HepG2 (cell line): ENCODE measurements around the gene IL32. TPM values are rescaled to one million over a fixed set of nuclear protein-coding genes. Genes with fewer than 3 reads are reported as not detected.

ENCODE experiments used
- HNRNPLL ChIP-seq: fragments of 200-400 bp; formaldehyde crosslinking; IDR thresholded peaks from 2 replicates; pipeline ENCODE4 v1.6.1; 2017; ENCODE audit warnings: mild to moderate bottlenecking, low read depth, low read length; ENCODE audit not compliant: poor library complexity, severe bottlenecking
- IRF1 ChIP-seq: sonication (generic); formaldehyde crosslinking; IDR thresholded peaks from 2 replicates; pipeline ENCODE4 v1.4.0; 2020; ENCODE audit warnings: low read depth, mild to moderate bottlenecking, missing genetic modification reagents
- KDM4B ChIP-seq: sonication (generic); formaldehyde crosslinking; IDR thresholded peaks from 2 replicates; pipeline ENCODE4 v1.4.0; 2020; ENCODE audit warnings: missing genetic modification reagents
- KLF11 ChIP-seq: IDR thresholded peaks from 2 replicates; pipeline ENCODE4 v1.6.1; 2016; ENCODE audit warnings: missing compliant biosample characterization
- PAWR ChIP-seq: sonication (generic); formaldehyde crosslinking; IDR thresholded peaks from 2 replicates; pipeline ENCODE4 v1.4.0; 2020; ENCODE audit warnings: missing genetic modification reagents, mild to moderate bottlenecking, borderline replicate concordance
- PCBP1 ChIP-seq: fragments of 200-400 bp; formaldehyde crosslinking; IDR thresholded peaks from 2 replicates; pipeline ENCODE4 v1.6.1; 2017; ENCODE audit warnings: mild to moderate bottlenecking, low read depth, low read length, borderline replicate concordance
- REXO4 ChIP-seq: sonication (generic); formaldehyde crosslinking; IDR thresholded peaks from 2 replicates; pipeline ENCODE4 v1.8.0; 2022; ENCODE audit warnings: missing genetic modification reagents, mild to moderate bottlenecking, borderline replicate concordance
- SAP130 ChIP-seq: IDR thresholded peaks from 2 replicates; pipeline ENCODE4 v1.6.1; 2016; ENCODE audit warnings: low read depth
- SETDB1 ChIP-seq: sonication (generic); formaldehyde crosslinking; IDR thresholded peaks from 2 replicates; pipeline ENCODE4 v1.5.1; 2020; ENCODE audit warnings: missing genetic modification reagents, mild to moderate bottlenecking, borderline replicate concordance
- SOX6 ChIP-seq, 2 experiments: fragments of 450-650 bp in 1 of 2; sonication (generic) in 1 of 2; formaldehyde crosslinking in 1 of 2; IDR thresholded peaks; 2 replicates each; pipeline versions ENCODE4 v1.4.0 to v1.6.1; 2017 to 2020; ENCODE audit warnings: antibody characterized with exemption in 1 of 2, mild to moderate bottlenecking in 1 of 2, missing genetic modification reagents in 1 of 2
- XRCC5 ChIP-seq: fragments of 200-400 bp; formaldehyde crosslinking; optimal IDR thresholded peaks from 2 replicates; pipeline ENCODE3; 2017; ENCODE audit warnings: mild to moderate bottlenecking, low read length
- YEATS4 ChIP-seq: sonication (generic); formaldehyde crosslinking; IDR thresholded peaks from 2 replicates; pipeline ENCODE4 v1.4.0; 2020; ENCODE audit warnings: missing genetic modification reagents, borderline replicate concordance
- ZMYM2 ChIP-seq: sonication (generic); formaldehyde crosslinking; IDR thresholded peaks from 2 replicates; pipeline ENCODE4 v1.8.0; 2022; ENCODE audit warnings: mild to moderate bottlenecking, missing genetic modification reagents
- ZNF329 ChIP-seq: sonication (generic); formaldehyde crosslinking; IDR thresholded peaks from 2 replicates; pipeline ENCODE4 v1.9.0; 2021; ENCODE audit warnings: low read depth, mild to moderate bottlenecking, missing genetic modification reagents
- ZNF652 ChIP-seq: IDR thresholded peaks from 2 replicates; pipeline ENCODE4 v1.6.1; 2016; ENCODE audit warnings: low read depth, borderline replicate concordance
- ZNF776 ChIP-seq: sonication (generic); formaldehyde crosslinking; IDR thresholded peaks from 2 replicates; pipeline ENCODE4 v1.4.0; 2020; ENCODE audit warnings: mild to moderate bottlenecking, missing genetic modification reagents
- ZSCAN30 ChIP-seq: sonication (generic); formaldehyde crosslinking; IDR thresholded peaks from 2 replicates; pipeline ENCODE4 v1.5.0; 2020; ENCODE audit warnings: mild to moderate bottlenecking, missing genetic modification reagents
- ZSCAN5A ChIP-seq: sonication (generic); formaldehyde crosslinking; IDR thresholded peaks from 2 replicates; pipeline ENCODE4 v1.8.0; 2022; ENCODE audit warnings: mild to moderate bottlenecking, missing genetic modification reagents, borderline replicate concordance
- polyA plus RNA-seq, 8 experiments: library from polyadenylated mRNA; depleted of rRNA in 3 of 8; stranded (reverse) in 7 of 8; unstranded in 1 of 8; fragments of >200 nt; fragmentation: Illumina TruSeq in 4 of 8; extraction: Trizol in 4 of 8; gene quantifications; 2 replicates each; pipeline versions ENCODE4 v1.2.1 to v1.2.3, GENCODE V29; 2011 to 2016; ENCODE audit warnings: low read depth in 4 of 8, missing spikeins in 1 of 8, mixed read lengths in 1 of 8; ENCODE audit not compliant: insufficient read depth in 1 of 8
- total RNA-seq, 5 experiments: library from RNA; depleted of rRNA; stranded (reverse); fragments of >200 nt; fragmentation: Illumina TruSeq; extraction: Trizol; gene quantifications; 2 replicates each; pipeline ENCODE4 v1.2.3, GENCODE V29; 2016; ENCODE audit warnings: low read depth in 1 of 5
- TF ChIP-seq, protein P1 (sequence below): sonication (generic); formaldehyde crosslinking; IDR thresholded peaks from 2 replicates; pipeline ENCODE4 v1.4.0; 2020; ENCODE audit warnings: missing genetic modification reagents
- TF ChIP-seq, protein P2 (sequence below): sonication (generic); formaldehyde crosslinking; IDR thresholded peaks from 2 replicates; pipeline ENCODE4 v1.5.1; 2020; ENCODE audit warnings: missing genetic modification reagents, mild to moderate bottlenecking, borderline replicate concordance
- TF ChIP-seq, protein P3 (sequence below): sonication (generic); formaldehyde crosslinking; IDR thresholded peaks from 2 replicates; pipeline ENCODE4 v1.5.0; 2020; ENCODE audit warnings: mild to moderate bottlenecking, missing genetic modification reagents, moderate library complexity

IL32 gene
- total and polyA plus RNA-seq, 2 of the 13 experiments (the other 11 are each of a cell fraction or from before 2014, with no cell fraction given) = 115 to 165 TPM

DNA sequence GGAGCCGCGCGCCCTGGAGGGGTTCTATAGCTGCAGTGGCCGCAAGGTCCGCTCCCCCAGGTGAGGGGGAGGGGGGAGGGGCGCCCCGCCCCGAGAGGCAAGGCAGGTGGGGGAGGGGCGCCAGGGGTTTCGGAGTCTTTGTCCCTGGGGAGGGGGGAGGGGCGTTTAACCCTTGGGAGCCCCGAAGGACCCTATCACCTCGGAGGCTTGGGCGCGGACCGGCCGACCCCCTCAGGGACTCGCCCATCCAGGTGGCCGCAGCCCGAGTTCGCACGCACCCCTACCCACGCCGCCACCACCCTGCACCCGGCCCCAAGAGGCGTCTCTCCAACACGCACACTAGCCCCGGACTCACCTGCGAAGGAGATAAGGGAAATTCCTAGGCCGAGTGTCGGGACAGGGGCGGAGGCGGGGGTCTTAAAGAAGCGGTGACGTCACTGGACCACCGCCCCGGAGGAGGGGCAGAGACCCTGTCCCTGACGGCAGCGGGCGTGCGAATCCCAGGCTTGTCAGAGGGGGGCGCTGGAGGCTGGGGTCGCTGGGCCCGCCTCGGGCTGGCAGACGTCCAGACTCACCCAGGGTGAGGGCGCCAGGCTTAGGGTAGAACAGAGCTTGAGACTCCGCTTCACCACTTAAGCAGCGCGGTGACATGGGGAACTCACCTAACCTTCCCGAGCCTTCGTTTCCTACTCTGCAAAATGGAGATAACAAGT, 47.5 kb upstream of the IL32 start, which contains the start of gene CLDN6 (continued):
- no peak for TF ChIP-seq REXO4 (CRISPR knock-in tag)
- TF ChIP-seq PCBP1 = no peak
- TF ChIP-seq ZNF329 (CRISPR knock-in tag) = no peak
- TF ChIP-seq ZMYM2 = no peak
- peak; percentile 80 for TF ChIP-seq XRCC5
- no peak for TF ChIP-seq KLF11
- no peak for TF ChIP-seq SOX6 (IDR thresholded peaks at IDR 0.05)
- peak; percentile 3; the same call in 1 of the 2 replicates for TF ChIP-seq SOX6 (CRISPR knock-in tag; IDR thresholded peaks at IDR 0.05)
- TF ChIP-seq, protein P1, sequence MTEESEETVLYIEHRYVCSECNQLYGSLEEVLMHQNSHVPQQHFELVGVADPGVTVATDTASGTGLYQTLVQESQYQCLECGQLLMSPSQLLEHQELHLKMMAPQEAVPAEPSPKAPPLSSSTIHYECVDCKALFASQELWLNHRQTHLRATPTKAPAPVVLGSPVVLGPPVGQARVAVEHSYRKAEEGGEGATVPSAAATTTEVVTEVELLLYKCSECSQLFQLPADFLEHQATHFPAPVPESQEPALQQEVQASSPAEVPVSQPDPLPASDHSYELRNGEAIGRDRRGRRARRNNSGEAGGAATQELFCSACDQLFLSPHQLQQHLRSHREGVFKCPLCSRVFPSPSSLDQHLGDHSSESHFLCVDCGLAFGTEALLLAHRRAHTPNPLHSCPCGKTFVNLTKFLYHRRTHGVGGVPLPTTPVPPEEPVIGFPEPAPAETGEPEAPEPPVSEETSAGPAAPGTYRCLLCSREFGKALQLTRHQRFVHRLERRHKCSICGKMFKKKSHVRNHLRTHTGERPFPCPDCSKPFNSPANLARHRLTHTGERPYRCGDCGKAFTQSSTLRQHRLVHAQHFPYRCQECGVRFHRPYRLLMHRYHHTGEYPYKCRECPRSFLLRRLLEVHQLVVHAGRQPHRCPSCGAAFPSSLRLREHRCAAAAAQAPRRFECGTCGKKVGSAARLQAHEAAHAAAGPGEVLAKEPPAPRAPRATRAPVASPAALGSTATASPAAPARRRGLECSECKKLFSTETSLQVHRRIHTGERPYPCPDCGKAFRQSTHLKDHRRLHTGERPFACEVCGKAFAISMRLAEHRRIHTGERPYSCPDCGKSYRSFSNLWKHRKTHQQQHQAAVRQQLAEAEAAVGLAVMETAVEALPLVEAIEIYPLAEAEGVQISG = peak; percentile 35; the same call in 1 of the 2 replicates
- peak; percentile 26; the same call in 1 of the 2 replicates for TF ChIP-seq ZNF776 (CRISPR knock-in tag)
- no peak for TF ChIP-seq ZSCAN30 (CRISPR knock-in tag)
- no peak for TF ChIP-seq YEATS4 (CRISPR knock-in tag)
- TF ChIP-seq, protein P2, sequence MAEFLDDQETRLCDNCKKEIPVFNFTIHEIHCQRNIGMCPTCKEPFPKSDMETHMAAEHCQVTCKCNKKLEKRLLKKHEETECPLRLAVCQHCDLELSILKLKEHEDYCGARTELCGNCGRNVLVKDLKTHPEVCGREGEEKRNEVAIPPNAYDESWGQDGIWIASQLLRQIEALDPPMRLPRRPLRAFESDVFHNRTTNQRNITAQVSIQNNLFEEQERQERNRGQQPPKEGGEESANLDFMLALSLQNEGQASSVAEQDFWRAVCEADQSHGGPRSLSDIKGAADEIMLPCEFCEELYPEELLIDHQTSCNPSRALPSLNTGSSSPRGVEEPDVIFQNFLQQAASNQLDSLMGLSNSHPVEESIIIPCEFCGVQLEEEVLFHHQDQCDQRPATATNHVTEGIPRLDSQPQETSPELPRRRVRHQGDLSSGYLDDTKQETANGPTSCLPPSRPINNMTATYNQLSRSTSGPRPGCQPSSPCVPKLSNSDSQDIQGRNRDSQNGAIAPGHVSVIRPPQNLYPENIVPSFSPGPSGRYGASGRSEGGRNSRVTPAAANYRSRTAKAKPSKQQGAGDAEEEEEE (CRISPR knock-in tag) = no peak
- peak; percentile 62 for TF ChIP-seq ZNF652 (CRISPR knock-in tag)
- no peak for TF ChIP-seq SETDB1 (CRISPR knock-in tag)
- TF ChIP-seq, protein P3, sequence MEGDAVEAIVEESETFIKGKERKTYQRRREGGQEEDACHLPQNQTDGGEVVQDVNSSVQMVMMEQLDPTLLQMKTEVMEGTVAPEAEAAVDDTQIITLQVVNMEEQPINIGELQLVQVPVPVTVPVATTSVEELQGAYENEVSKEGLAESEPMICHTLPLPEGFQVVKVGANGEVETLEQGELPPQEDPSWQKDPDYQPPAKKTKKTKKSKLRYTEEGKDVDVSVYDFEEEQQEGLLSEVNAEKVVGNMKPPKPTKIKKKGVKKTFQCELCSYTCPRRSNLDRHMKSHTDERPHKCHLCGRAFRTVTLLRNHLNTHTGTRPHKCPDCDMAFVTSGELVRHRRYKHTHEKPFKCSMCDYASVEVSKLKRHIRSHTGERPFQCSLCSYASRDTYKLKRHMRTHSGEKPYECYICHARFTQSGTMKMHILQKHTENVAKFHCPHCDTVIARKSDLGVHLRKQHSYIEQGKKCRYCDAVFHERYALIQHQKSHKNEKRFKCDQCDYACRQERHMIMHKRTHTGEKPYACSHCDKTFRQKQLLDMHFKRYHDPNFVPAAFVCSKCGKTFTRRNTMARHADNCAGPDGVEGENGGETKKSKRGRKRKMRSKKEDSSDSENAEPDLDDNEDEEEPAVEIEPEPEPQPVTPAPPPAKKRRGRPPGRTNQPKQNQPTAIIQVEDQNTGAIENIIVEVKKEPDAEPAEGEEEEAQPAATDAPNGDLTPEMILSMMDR (CRISPR knock-in tag) = peak; percentile 73
- TF ChIP-seq KDM4B (CRISPR knock-in tag) = 0 out of 2 replicates have a peak, but pooled peaks have one; percentile 29
- no peak for TF ChIP-seq IRF1 (CRISPR knock-in tag)
- peak; percentile 23 for TF ChIP-seq HNRNPLL
- TF ChIP-seq PAWR = no peak
- no peak for TF ChIP-seq ZSCAN5A (CRISPR knock-in tag)
- TF ChIP-seq SAP130 (CRISPR knock-in tag) = peak; percentile 42
